Peyer's patch (tissue), 4 donors: ENCODE data around the gene RAB9A. TPM values are rescaled to one million over a fixed set of nuclear protein-coding genes. Genes with fewer than 3 reads are reported as not detected.
"Not testable (repeated sequence)": the region's sequence is repeated elsewhere in the genome, so short reads cannot be mapped to it uniquely, and the experiment has no call there.

ENCODE experiments used
- DNase-seq, 3 donors: peaks; one replicate each; pipeline ENCODE4 v3.0.0-alpha.2; 2017 to 2019
- H3K27ac ChIP-seq, 4 donors: fragments of 200-600 bp; sonication (generic); one replicate each; pipeline ENCODE4 v1.5.1; 2016 to 2019
- H3K27me3 ChIP-seq, 2 donors: fragments of 200-600 bp; sonication (generic); one replicate each; pipeline ENCODE4 v1.5.1; 2019
- H3K36me3 ChIP-seq, 3 donors: fragments of 200-600 bp; sonication (generic); one replicate each; pipeline ENCODE4 v1.5.1; 2016 to 2019
- H3K4me1 ChIP-seq, 4 donors: fragments of 200-600 bp; sonication (generic); one replicate each; pipeline ENCODE4 v1.5.1; 2016 to 2019
- H3K4me3 ChIP-seq, 4 donors: fragments of 200-600 bp; sonication (generic); 1 replicate in 3 of 4; 2 replicates in 1 of 4; pipeline ENCODE4 v1.5.1; 2016 to 2019; ENCODE audit warnings: mild to moderate bottlenecking in 1 of 4
- H3K9me3 ChIP-seq, 4 donors: fragments of 200-600 bp; sonication (generic); one replicate each; pipeline ENCODE4 v1.5.1; 2016 to 2019; ENCODE audit warnings: mild to moderate bottlenecking in 1 of 4
- POLR2A ChIP-seq, 2 donors: fragments of 450-650 bp; IDR thresholded peaks; one replicate each; pipeline ENCODE4 v1.5.1; 2017; ENCODE audit warnings: antibody characterized with exemption in 2 of 2, mild to moderate bottlenecking in 2 of 2, moderate library complexity in 2 of 2
- total RNA-seq, 4 donors: library from RNA; depleted of rRNA; stranded (reverse); fragments of >200 nt; gene quantifications; one replicate each; pipeline ENCODE4 v1.1.0, GENCODE V29; 2016
- TF ChIP-seq, protein P1 (sequence below), 6 experiments: fragments of 450-650 bp in 4 of 6; fragments of 200-600 bp in 2 of 6; sonication (generic) in 1 of 6; IDR thresholded peaks; one replicate each; pipeline ENCODE4 v1.5.1; 2017 to 2019; ENCODE audit warnings: antibody characterized with exemption in 6 of 6, mild to moderate bottlenecking in 3 of 6, moderate library complexity in 1 of 6

The RAB9A gene
- total RNA-seq, 4 donors from 2014 or later: 8.9 to 56.9 (median 12.8) TPM

GRCh38 chrX:13662355-13662791, 26.6 kb upstream of the RAB9A start:
- Histone ChIP-seq H3K4me1 (no peaks in the 10 kb centered on the region), H3K9me3 (no peaks in the 10 kb centered on the region), H3K4me3 (no peak overlapping the region), H3K27me3 (no peaks in the 10 kb centered on the region), H3K36me3 (no peaks in the 10 kb centered on the region), H3K27ac (peak overlapping the region; percentile 19 to 67 (median 40))
- no peak for DNase-seq
- no peak for TF ChIP-seq POLR2A (IDR thresholded peaks at IDR 0.05)
- TF ChIP-seq, protein P1, sequence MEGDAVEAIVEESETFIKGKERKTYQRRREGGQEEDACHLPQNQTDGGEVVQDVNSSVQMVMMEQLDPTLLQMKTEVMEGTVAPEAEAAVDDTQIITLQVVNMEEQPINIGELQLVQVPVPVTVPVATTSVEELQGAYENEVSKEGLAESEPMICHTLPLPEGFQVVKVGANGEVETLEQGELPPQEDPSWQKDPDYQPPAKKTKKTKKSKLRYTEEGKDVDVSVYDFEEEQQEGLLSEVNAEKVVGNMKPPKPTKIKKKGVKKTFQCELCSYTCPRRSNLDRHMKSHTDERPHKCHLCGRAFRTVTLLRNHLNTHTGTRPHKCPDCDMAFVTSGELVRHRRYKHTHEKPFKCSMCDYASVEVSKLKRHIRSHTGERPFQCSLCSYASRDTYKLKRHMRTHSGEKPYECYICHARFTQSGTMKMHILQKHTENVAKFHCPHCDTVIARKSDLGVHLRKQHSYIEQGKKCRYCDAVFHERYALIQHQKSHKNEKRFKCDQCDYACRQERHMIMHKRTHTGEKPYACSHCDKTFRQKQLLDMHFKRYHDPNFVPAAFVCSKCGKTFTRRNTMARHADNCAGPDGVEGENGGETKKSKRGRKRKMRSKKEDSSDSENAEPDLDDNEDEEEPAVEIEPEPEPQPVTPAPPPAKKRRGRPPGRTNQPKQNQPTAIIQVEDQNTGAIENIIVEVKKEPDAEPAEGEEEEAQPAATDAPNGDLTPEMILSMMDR (IDR thresholded peaks at IDR 0.05): no peak

GRCh38 chrX:13664020-13664419, 24.9 kb upstream of the RAB9A start:
- Histone ChIP-seq H3K9me3 (no peaks in the 10 kb centered on the region), H3K4me3 (no peak overlapping the region), H3K27me3 (no peaks in the 10 kb centered on the region), H3K4me1 (no peaks in the 10 kb centered on the region), H3K36me3 (no peaks in the 10 kb centered on the region), H3K27ac (peak overlapping the region in 1 of 4 donors; percentile 8)
- TF ChIP-seq POLR2A (IDR thresholded peaks at IDR 0.05): no peak
- TF ChIP-seq, protein P1 (IDR thresholded peaks at IDR 0.05): no peak
- DNase-seq: no peak

GRCh38 chrX:13666836-13667235, 22.1 kb upstream of the RAB9A start:
- Histone ChIP-seq H3K27me3 (no peaks in the 10 kb centered on the region), H3K4me3 (no peak overlapping the region), H3K9me3 (no peaks in the 10 kb centered on the region), H3K4me1 (no peaks in the 10 kb centered on the region), H3K36me3 (no peaks in the 10 kb centered on the region), H3K27ac (no peak overlapping the region)
- no peak for TF ChIP-seq POLR2A (IDR thresholded peaks at IDR 0.05)
- TF ChIP-seq, protein P1 (IDR thresholded peaks at IDR 0.05): no peak
- DNase-seq: no peak

GRCh38 chrX:13667919-13668318, 21.0 kb upstream of the RAB9A start:
- H3K9me3 ChIP-seq: no peaks in the 10 kb centered on the region
- no peak overlapping the region for H3K4me3 ChIP-seq
- H3K27ac ChIP-seq: no peak overlapping the region

DNA sequence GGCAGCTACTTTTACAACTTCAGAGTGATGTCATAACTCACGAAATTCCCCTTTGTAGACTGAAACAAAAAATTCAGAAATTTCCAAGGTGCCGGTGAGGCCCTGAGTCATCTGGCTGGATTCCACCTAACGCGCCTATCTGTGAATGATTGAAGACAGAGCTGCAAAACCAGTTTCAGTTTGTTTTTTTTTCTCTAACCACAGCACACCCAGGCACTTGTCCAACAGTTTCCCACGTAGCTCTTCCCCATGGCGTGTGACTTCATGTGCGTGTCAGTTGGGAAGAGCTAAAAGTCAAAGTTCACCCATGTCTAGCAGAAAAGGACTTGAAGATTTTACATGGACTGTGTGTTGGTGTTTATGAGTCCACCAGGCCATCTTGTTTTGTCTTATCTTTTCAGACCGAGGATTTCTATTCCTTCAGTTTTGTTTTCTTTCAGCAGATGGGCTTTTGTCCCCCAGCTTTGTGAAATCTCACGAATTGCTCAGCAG, 19.6 kb upstream of the RAB9A start:
- DNase-seq: peak; percentile 21 to 76 (median 56)
- peak overlapping the region; percentile 15 to 72 (median 48) for H3K27ac ChIP-seq
- no peaks in the 10 kb centered on the region for H3K9me3 ChIP-seq
- no peaks in the 10 kb centered on the region for H3K27me3 ChIP-seq
- H3K4me3 ChIP-seq: peak overlapping the region in 1 of 4 donors; percentile 5
- peak in 1 of 2 donors; percentile 18 for TF ChIP-seq POLR2A (IDR thresholded peaks at IDR 0.05)
- TF ChIP-seq, protein P1 (IDR thresholded peaks at IDR 0.05): no peak
- H3K4me1 ChIP-seq: no peaks in the 10 kb centered on the region
- no peaks in the 10 kb centered on the region for H3K36me3 ChIP-seq

More at GRCh38 chrX:13667919-13668318, 21.0 kb upstream of the RAB9A start:
- Histone ChIP-seq H3K36me3 (no peaks in the 10 kb centered on the region), H3K27me3 (no peaks in the 10 kb centered on the region), H3K4me1 (no peaks in the 10 kb centered on the region)
- no peak for TF ChIP-seq POLR2A (IDR thresholded peaks at IDR 0.05)
- TF ChIP-seq, protein P1 (IDR thresholded peaks at IDR 0.05): no peak
- DNase-seq: no peak

GRCh38 chrX:13669755-13670154, 19.2 kb upstream of the RAB9A start:
- H3K4me1 ChIP-seq, H3K36me3 ChIP-seq, H3K27me3 ChIP-seq, DNase-seq, H3K9me3 ChIP-seq: not testable (repeated sequence)
- Histone ChIP-seq H3K4me3 (peak overlapping the region in 1 of 4 donors; percentile 5), H3K27ac (peak overlapping the region; percentile 15 to 72 (median 48))
